Measurements from ENCODE around the gene FAM53B. TPM values are rescaled to one million over a fixed set of nuclear protein-coding genes. Genes with fewer than 3 reads are reported as not detected.

Gene FAM53B
- total RNA-seq, 1 donor from 2014 or later = 19.3 TPM

DNA sequence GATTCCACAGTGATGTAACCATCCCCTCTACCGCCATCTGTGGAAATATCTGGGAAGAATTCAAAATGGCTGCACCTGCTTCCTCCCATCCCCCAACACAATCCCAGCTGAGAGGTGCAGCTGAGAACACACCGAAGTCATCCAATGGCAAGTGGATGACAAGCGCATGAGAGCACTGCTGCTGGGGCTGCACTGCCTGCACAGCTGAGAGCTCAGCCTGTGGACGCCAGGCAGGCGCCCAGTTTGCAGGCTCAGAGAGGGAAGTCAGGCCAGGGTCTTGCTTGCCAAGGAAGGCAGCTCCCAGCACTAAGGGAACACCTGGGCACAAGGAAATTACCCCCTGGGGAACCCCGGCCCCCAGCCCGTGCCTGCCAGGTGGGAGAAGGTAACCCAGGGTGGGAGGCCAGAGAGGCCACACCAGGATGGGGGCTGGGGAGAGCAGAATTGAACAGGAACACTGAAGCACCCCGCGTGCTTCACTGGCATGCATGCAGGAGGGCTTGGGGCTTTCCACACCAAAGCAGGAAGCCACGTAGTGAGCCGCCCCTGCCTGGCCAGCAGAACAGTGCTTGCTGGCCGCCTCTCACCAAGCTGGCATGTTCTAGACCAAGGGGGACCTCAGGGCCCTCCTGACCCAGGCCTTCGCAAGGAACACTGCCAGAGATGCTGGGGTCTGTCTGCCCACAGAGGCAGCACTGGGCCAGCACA is 46.2 kb downstream of the FAM53B start:
- DNase-seq (ENCODE audit: low spot score) = no peak

DNA sequence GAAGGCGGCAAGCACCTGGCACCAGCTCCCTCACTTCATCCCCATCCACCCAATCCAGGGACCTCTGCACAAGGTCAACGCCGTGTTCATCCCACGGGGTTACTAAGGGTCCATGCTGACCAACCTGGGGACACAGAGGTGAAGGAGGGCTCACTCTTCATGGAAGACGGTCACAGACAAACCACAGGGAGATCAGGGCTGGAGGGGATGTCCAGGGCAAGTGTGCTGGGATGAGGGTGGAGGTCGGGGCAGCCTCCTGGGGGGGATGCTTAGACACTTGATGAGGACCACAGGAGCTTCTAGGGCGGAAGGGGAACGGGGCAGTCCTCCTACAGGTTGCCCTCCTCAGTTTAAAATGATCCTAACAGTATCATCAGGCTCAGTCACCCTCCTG is 46.7 kb downstream of the FAM53B start:
- no peak for DNase-seq (ENCODE audit: low spot score)

DNA sequence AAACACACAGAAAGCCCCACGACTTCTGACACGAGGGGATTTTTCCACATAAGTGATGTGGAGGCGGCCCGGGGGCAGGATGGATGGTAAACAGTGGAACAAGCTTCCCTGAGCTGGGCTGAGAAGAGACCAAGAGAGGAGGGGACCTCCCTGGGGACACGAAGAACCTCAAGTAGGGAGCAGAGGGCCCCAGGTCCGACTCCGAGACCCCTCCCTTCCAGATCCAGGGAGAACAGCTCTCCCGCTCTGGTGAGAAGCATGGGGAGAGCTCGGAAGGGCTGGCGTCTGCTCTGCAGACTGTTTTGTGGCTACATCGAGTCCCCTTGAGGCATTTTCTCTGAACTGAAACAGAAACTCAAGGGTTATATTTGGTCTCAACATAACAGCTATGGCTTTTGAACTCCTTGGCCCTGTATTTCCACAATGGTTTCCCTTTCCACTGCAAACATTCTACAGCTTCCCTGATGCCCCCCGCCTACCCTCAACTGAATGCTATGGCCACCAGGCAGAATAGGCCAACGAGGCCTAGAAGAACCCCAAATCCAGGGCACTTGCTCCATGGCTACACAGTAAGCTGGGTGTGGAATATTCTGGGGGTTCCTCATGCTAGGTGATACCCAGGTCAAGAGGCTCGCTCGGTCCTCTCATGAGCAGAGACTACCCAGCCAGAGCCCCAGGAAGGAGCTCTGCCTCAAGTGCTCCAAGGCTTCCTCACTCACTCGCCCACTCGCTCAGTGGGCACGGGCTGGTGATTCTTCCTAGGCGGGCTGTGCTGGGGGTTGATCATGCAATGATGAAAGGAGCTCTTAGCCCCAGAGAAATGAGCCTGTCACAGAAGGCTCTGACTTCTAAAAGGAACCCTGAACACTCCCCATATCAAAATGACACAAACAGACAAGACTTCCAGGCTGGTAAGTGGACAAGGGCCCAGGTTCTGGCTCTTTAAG is 47.5 kb downstream of the FAM53B start:
- no peak for DNase-seq (ENCODE audit: low spot score)

DNA sequence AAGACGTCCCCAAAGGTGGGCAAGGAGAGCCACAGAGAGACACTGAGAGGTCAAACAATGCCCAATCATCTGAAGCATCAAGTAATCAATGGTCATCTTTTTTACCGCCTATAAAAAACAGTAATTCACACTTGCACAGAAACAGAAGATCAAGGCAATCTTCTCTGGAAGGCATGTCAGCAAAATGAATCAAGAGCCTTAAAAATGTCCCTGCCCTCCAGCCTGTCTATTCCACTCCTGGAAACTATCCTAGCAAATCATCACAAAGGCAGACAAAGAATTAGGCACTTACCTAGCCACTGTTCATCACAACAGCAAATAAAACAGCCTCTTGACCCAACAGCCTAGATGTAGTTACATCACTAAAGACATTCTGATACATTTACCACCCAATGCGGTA is 48.9 kb downstream of the FAM53B start:
- DNase-seq (ENCODE audit: low spot score) = no peak

DNA sequence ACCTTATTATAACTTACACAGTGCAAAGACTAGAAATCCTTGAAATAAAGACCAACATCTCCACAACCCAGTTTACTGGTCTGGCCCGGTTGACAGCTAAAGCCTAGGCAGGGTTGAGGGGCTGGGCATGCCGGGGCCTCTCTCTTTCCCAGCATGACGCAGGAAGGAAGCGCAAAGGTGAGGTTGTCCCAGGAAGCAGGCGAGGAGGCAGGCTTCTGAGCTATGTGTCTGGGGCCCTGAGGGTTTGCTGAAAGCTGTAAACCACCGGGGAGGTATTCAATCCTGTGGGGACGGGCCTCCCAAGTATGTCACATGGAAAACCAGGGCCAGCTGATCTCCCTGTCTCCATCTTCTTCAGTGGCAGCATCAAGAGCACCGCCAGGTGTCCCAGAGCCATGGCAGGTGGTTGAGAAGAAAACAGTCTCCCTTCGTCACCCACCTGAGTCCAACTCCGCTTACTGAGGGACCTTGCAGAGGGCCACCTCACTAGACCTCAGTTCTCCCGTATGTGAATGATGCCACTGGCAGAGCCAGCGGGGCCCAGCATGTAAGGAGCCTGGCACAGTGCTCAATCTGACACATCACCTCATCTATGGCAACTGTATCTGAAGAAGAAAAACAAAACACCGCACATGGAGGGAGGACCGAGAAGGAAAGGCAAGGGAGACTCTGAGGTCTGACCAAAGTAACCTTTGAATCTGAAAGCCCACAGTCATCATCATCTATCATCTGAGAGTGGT is 49.5 kb downstream of the FAM53B start:
- no peak for DNase-seq (ENCODE audit: low spot score)

DNA sequence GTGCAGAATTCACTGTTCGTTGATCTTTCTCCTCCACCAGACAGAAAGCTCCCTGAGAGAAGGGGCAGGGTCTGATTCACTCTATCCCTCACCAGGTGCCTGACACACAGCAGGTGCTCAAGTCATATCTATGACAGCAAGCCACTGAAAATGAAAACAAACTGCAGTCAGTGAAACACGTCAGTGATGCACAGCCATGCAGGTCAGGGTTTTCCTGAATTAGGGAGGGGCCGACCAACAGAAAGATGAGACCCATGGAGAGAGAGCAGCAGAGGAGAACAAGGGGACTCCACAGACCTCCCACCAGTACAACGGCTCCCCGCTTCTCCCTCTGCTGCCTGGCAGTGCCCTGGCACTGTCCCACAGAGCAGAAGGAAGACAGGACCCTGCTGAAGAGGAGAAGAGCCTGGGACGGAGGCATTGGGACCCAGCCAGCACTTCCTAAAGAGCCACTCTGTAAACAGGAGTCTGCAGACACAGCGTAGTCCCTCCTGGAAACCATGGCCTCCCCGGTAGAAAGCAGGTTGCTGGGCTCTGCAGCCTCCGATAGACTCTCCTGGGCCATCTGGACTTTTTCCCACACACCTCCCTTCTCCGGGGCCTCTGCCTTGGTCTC is 50.3 kb downstream of the FAM53B start:
- no peak for DNase-seq (ENCODE audit: low spot score)

DNA sequence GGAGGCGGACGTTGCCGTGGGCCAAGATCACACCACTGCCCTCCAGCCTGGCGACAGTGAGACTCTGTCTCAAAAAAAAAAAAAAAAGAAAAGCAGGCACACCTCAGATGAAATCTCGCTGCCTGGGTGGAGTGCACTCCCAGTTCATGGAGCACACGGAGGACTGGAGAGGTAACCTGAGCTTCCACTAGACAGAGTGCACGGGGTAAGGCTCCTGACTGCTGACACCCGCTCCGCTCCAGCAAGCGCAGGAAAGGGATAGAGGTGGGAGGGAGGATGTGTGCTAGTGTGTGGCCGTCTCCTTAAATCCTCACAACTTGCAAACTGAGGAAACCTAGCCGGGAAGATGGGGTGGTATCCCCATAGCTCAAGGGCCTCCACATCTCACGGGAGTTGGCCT is 50.8 kb downstream of the FAM53B start:
- DNase-seq (ENCODE audit: low spot score) = no peak

DNA sequence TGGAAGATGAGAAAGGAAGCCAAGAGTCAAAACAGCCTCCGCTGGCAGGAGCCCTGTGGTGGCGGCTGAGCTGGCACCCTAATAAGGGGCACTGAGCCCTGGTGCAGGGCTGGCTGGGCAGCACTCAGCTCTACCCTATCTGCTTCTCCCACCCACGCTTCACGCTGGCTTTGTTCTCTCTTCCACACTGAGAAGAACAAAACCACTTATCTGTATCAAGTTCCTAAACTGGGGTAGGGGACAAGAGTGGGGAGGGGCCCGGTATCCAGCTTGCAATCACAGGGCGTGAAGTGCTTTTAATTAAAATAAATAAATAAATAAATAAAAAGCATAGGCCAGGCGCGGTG is 52.1 kb downstream of the FAM53B start:
- no peak for DNase-seq (ENCODE audit: low spot score)

DNA sequence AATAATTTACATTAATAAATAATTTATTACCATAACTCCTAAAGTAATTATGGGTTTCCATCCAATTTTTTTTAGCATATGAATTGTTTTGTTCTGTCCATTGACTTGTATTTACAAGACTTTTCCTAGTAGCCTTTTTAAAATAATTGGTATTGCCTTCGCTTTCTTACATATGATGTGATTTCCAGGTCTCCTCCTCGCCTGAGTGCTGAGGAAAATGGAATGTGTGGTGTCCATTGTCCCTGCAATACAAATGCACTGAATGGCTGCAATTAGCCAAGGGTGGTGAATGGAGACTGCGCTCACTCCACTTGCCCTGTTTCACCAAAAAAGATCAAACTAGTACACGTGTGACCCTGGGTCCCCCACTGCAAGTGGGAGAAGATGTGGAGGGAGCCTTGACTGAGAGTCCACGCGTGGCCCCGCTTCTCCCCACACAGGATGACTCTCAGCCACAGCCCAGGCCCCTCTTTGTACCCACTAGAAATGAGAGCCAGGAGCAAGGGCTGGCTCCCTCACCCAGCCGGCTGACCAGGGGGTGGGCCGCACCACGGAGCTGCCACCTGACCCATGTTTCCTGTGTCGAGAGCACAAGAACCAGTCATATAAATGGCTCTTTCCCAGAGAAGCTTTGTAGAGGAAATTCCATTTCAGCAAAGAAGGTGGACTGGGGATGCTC is 52.6 kb downstream of the FAM53B start:
- DNase-seq (ENCODE audit: low spot score) = no peak

DNA sequence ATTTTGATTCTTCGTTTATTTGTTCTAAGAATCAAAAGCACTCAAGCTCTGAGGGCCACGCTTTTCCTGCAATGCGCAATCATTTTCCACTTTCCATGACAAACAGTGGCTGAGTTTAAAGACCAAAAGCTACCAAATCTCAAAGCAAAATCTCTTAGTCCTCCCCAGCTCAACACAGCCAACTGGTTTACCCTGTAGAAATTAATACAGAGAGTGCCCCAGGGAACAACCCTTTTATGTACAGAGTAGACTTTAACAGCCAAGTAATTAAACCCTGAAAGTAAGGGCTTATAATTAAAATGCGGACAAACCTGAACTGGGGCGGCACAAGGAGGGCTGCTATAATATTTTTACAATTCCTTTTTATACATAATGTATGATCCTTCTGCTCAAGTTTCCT is 53.2 kb downstream of the FAM53B start:
- DNase-seq (ENCODE audit: low spot score) = no peak

DNA sequence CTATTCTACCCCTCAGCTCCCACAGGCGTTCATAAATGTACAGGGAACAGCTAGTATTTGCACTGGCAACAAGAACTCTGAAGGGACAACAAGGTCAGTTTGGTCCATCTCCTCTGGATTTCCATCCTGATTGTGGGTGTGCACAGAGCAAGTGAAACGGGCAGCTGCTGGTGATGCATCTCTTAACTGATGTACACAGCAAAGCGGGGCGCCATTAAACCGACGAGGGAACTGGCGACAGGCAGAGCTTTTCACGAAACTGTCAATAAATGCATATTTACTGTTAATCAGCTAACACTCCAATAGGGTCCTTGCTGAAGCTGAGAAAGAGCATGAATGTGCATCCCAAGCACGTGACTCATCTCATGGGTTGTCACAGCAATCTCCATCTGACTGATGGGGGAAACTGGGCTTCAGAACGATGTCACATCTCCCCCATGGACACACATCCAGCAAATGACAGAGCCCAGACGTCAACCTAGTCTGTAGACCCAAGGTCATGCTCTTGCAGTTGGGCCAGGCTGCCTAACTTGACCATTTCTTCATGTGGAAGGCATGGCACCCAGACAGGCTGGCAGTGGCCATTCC is 54.2 kb downstream of the FAM53B start:
- no peak for DNase-seq (ENCODE audit: low spot score)

DNA sequence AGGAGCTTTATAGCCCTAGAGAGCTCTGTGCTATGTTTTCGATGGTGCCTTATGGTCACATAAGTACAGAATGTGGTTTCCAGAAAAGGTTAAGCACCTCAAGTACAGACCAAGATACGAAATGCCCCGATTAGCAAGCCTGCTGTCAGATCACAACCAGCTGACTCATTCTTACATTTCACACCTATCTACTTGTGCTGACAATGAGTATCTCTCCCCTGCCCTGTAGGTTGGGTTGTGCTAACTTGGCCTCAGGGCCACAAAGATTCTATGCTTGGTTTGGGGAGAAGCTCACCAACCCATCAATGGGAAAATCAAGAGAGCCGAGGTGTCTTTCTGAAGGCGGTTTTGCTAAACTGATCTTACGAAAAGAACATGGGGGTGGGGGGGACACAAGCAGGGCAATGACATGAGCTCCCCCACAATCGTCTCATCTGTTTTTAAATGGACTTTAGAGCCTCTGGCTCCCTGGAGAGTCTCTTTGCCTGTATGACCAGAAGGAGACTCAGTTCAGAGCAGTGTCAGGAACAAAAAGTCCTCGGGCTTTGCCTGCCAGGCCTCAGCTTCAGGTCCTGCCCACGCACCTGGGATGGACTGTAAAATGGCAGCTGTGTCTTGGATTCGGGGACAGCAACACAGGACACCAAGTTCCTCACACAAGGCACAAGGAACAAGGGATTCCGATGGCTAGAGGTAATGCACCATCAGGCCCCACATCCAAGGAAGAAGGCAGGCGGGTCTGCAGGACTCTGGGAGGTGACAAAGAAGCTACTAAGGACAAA is 55.1 kb downstream of the FAM53B start:
- DNase-seq (ENCODE audit: low spot score) = no peak

DNA sequence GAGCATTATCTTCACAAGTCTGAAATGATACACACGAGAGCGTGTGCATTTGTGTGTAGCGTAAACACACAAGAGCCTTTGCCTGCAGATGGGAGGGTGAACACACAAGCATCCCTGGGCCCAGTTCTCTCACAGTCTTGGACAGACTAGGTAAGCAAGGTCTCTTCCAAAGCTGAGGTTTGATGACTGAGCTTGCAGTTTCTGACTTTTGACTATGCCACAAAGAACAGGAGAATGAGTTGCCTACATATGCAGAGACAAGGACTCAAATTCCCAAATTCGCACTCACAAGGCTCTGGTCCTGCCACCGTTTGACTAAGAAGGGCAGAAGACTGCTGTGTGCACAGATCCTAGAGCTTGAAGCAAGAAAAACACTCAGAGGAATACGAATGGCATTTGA is 55.8 kb downstream of the FAM53B start:
- DNase-seq (ENCODE audit: low spot score) = no peak

DNA sequence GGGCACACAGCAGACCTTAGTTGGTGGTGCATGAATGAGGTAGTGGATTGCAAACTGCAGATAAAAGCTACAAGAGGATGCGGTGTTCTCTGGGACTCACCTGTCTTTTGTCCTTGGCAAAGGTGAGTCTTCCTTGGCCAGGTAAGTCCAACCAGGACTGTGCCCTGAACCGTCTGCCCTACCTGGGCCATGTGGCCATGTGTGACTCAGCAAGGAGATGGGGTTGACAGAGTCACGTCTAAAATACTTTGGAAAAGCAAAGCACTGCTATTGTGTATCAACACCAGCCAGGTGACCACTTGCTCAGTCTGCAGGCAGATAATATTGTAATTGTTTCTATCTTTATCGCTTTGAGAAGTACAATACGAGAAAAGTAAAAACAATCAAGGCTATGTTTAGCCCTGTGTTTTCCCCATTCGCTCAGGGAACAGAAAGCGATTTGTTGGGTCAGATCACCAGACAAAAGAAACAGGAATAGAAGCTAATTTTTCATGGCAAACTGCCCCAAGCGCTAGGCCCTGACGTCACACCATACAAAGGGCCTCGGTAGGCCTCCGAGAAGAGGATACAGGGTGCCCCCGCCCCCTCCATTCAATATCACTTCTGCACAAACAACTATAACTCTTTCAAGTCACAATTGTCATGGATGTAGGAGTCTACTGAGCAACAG is 57.3 kb downstream of the FAM53B start:
- DNase-seq (ENCODE audit: low spot score) = peak; percentile 48

DNA sequence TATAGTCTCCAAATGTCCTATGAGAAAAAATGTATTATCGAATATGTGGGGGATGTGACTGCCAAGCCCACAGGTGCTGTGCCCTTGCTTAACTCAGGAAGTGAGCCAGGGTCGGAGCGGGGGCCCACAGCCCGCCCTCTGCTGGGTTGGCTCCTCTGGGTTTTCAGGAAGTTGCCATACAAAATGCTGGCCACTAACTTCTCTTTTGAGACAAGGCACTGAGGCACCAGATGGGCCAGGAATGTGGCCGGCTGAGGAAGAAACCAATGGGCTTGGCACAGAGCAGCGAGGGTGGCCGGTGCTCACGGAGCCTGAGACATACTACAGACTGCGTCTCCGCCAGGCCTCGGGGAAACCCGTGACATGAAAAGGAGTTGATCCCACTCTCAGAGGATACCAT is 58.9 kb downstream of the FAM53B start:
- DNase-seq (ENCODE audit: low spot score) = no peak

DNA sequence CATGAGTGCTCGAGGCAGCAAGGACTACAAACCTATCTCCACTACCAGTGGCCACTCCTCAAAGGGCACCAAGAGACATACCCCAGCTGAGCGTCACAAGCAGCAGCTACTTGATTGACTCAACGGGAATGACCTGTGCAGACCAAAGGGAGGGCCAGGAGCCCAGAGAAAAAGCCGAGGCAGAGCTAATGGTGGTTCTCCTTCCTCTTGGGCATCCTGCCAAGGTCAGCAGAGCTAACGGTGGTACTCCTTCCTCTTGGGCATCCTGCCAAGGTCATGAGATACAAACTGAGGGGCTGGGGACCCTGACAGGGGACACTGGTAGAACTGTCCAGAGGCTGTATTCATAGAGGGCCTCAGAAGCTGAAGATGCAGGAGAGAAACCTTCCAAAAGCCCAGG is 60.4 kb downstream of the FAM53B start:
- no peak for DNase-seq (ENCODE audit: low spot score)

DNA sequence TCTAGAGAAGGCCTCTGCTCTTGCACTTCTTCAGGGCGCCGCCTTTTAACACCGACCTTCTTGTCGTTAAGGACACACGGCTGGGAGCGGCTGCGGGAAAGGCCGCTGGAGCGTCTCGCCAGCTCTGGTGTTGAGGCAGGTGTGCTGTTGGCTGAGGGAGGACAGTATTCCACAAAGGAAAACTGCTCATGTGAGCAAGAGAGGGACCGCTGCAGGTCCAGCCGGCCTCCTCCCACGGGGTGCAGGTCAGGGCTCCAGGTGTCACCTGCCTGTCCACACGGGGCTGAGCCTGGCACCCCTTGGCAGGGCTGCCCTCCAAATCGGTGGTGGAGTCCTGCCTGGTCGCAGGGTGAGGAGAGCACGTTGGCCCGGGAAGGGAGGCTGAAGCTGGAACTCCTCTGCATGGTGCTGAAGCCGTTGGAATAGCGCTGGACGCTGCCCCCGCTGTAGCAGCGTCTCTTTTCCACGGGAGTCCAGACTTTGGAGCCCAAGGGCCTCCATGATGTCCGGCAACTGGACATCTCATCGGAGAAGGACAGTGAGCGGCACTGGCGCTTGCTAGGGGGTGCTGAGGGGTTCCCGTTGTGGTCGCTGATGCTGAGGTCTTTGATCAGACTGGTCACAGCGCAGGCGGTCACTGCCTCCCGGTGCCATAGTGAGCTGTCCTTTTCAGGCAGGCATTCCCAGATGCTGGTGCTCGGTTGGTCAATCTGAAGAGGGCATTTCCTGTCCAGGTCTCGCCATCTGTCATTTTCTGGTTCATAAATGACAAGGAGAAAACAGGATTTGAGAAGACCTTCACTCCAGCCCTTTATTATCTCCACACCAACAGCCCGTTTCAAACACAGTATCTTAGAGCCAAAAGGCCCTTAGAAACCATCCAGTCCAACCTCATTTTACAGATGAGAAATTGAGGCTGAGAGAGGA is 62.3 kb downstream of the FAM53B start:
- DNase-seq (ENCODE audit: low spot score) = no peak

DNA sequence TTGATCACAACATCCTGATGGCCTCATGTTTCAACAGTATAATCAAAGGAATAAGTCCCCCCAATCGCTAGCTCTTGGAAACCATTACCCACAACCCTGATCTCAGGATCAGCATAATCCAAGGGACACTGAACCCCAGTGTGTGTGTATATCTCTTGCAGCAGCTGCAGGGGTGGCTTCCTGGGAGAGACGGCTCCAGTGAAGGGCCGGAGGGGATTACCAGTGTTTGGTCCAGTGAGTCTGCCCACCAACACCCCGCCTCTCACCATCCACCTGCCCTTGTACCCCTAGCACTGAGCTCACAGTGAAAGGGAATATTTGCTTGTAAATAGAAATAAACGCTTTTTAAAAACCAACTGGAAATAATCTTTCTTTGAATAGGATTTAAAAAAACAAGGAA is 63.1 kb downstream of the FAM53B start:
- no peak for DNase-seq (ENCODE audit: low spot score)

DNA sequence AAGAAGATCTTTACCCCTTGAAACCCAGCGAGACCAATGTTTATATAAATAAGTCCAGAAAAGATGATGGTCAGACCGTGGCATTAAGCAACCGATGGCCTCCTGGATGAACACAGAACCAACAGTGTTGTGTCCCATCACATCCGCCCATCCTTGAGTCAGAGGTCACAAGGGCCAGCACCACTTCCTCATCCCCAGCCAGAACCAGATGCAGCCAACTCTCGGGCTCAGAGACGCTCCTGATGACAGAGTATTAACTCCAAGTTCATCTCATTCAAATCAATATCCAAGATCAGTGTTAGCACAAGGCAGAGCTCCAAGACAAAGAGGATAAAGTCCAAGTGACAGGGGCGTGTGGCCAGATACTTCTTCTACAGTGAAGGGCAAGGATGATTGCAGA is 63.5 kb downstream of the FAM53B start:
- DNase-seq (ENCODE audit: low spot score) = no peak
